ENCODE results near the gene EIF2AK3.

DNA sequence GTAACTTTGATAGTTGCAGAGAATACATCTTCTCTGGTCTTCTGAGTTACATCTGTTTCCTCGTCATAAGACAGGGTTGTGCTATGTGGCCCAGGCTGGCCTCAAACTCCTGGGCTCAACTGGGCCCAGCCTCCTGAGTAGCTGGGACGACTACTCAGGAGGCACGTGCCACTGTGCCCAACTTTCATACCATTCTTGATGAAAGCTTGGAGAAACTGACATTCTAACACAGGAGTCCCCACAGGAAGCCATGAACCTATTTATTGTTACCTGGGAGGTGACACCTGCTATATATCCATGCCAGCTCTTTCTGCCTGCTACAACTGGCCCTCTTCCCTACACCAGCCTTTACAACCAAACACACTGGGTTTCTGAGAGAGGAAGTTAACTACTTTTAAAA, 19.1 kb downstream of the EIF2AK3 start:
- no peak for TF ChIP-seq EZH2 (IDR thresholded peaks at IDR 0.05; ENCODE audit: low read length)
- TF ChIP-seq, protein P1, sequence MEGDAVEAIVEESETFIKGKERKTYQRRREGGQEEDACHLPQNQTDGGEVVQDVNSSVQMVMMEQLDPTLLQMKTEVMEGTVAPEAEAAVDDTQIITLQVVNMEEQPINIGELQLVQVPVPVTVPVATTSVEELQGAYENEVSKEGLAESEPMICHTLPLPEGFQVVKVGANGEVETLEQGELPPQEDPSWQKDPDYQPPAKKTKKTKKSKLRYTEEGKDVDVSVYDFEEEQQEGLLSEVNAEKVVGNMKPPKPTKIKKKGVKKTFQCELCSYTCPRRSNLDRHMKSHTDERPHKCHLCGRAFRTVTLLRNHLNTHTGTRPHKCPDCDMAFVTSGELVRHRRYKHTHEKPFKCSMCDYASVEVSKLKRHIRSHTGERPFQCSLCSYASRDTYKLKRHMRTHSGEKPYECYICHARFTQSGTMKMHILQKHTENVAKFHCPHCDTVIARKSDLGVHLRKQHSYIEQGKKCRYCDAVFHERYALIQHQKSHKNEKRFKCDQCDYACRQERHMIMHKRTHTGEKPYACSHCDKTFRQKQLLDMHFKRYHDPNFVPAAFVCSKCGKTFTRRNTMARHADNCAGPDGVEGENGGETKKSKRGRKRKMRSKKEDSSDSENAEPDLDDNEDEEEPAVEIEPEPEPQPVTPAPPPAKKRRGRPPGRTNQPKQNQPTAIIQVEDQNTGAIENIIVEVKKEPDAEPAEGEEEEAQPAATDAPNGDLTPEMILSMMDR (optimal IDR thresholded peaks at IDR 0.05 in 1 of 3, IDR thresholded peaks at IDR 0.05 in 1 of 3, conservative IDR thresholded peaks at IDR 0.05 in 1 of 3; ENCODE audit: extremely low read depth in 1 of 3, insufficient read depth in 2 of 3, low read length in 3 of 3), result no peak
